ENCODE results near the gene ALDH1L1.

- TF ChIP-seq POLR2A (IDR thresholded peaks at IDR 0.05; ENCODE audit: low read depth) (no peak), CTCF (IDR thresholded peaks at IDR 0.05) (no peak), POLR2AphosphoS5 (IDR thresholded peaks at IDR 0.05) (no peak), EP300 (IDR thresholded peaks at IDR 0.05) (no peak)
These were observed 6.4 kb upstream of the ALDH1L1 start for GRCh38 chr3:126186749-126187148.
